HG03460 (cell line): Measurements from ENCODE around the gene KDM3B.
"Not testable (repeated sequence)": the region's sequence is repeated elsewhere in the genome, so short reads cannot be mapped to it uniquely, and the experiment has no call there.

ENCODE experiments used
- ATAC-seq: cut with Tn5 transposase; IDR thresholded peaks from one replicate; pipeline ENCODE4 v1.9.1; 2021; ENCODE audit not compliant: unreplicated experiment

The KDM3B gene

GRCh38 chr5:138352071-138352721 lies at the start of gene KDM3B:
Gene KDM3B (plus strand): TSS chr5:138352685. CDS start chr5:138352796, 111 bp downstream.
- peak; percentile 65 for ATAC-seq

GRCh38 chr5:138303372-138303771 lies 49.1 kb upstream of the KDM3B start:
- no peak for ATAC-seq

- ATAC-seq: no peak
These were observed 46.7 kb upstream of the KDM3B start for GRCh38 chr5:138305797-138306196.

- no peak for ATAC-seq
These were observed 36.7 kb upstream of the KDM3B start for GRCh38 chr5:138315751-138316278.

GRCh38 chr5:138316355-138316754 lies 36.1 kb upstream of the KDM3B start:
- ATAC-seq: no peak

GRCh38 chr5:138318211-138318610 lies 34.3 kb upstream of the KDM3B start:
- ATAC-seq: not testable (repeated sequence)

- no peak for ATAC-seq
These were observed 21.6 kb upstream of the KDM3B start for GRCh38 chr5:138330813-138331448.

- peak; percentile 99 for ATAC-seq
These were observed 20.8 kb upstream of the KDM3B start, which contains the start of gene CDC25C for GRCh38 chr5:138331449-138332368. Gene CDC25C (minus strand): TSS chr5:138331804. CDS start chr5:138331180, 624 bp downstream.

- ATAC-seq: no peak
These were observed 17.5 kb upstream of the KDM3B start for GRCh38 chr5:138334867-138335447.

- peak; percentile 13 for ATAC-seq
These were observed 15.4 kb upstream of the KDM3B start for GRCh38 chr5:138336952-138337684.

GRCh38 chr5:138337685-138338410 lies 14.6 kb upstream of the KDM3B start, which contains the start of gene FAM53C:
Gene FAM53C (plus strand): TSS chr5:138338266. CDS start chr5:138341336, 3,070 bp downstream.
- ATAC-seq: peak; percentile 78

GRCh38 chr5:138338411-138339090 lies 13.9 kb upstream of the KDM3B start:
- peak; percentile 9 for ATAC-seq

GRCh38 chr5:138339091-138339456 lies 13.4 kb upstream of the KDM3B start:
- ATAC-seq: no peak

- no peak for ATAC-seq
These were observed 13.0 kb upstream of the KDM3B start for GRCh38 chr5:138339464-138339863.

GRCh38 chr5:138340008-138340407 lies 12.5 kb upstream of the KDM3B start:
- ATAC-seq: no peak

- ATAC-seq: no peak
These were observed 7.4 kb upstream of the KDM3B start for GRCh38 chr5:138344887-138345622.

GRCh38 chr5:138346889-138347288 lies 5.6 kb upstream of the KDM3B start:
- no peak for ATAC-seq

- no peak for ATAC-seq
These were observed 2.5 kb upstream of the KDM3B start for GRCh38 chr5:138349852-138350562.
